ENCODE results near the gene TMEM165.
"Not testable (repeated sequence)": the region's sequence is repeated elsewhere in the genome, so short reads cannot be mapped to it uniquely, and the experiment has no call there.

The TMEM165 gene

GRCh38 chr4:55395529-55396307 lies at the start of gene TMEM165:
Gene TMEM165 (plus strand): TSS chr4:55395957. CDS start chr4:55396190, 233 bp downstream.
- peak; percentile 93 for DNase-seq (ENCODE audit: low spot score)

GRCh38 chr4:55345980-55346850 lies 49.5 kb upstream of the TMEM165 start, which contains the start of gene SRD5A3:
Gene SRD5A3 (plus strand): TSS chr4:55346242. CDS start chr4:55346337, 95 bp downstream.
- peak; percentile 92 for DNase-seq (ENCODE audit: low spot score)

GRCh38 chr4:55346851-55347255 lies 48.9 kb upstream of the TMEM165 start:
- DNase-seq (ENCODE audit: low spot score): no peak

- DNase-seq (ENCODE audit: low spot score): no peak
Measured at GRCh38 chr4:55347610-55348228, 48.0 kb upstream of the TMEM165 start.

- no peak for DNase-seq (ENCODE audit: low spot score)
Measured at GRCh38 chr4:55348466-55348865, 47.3 kb upstream of the TMEM165 start.

GRCh38 chr4:55350870-55351269 lies 44.9 kb upstream of the TMEM165 start:
- not testable (repeated sequence) for DNase-seq (ENCODE audit: low spot score)

GRCh38 chr4:55351824-55352223 lies 43.9 kb upstream of the TMEM165 start:
- DNase-seq (ENCODE audit: low spot score): no peak

- DNase-seq (ENCODE audit: low spot score): no peak
Measured at GRCh38 chr4:55352726-55353125, 43.0 kb upstream of the TMEM165 start.

- DNase-seq (ENCODE audit: low spot score): not testable (repeated sequence)
Measured at GRCh38 chr4:55353228-55353747, 42.5 kb upstream of the TMEM165 start.

GRCh38 chr4:55354648-55355047 lies 41.1 kb upstream of the TMEM165 start:
- DNase-seq (ENCODE audit: low spot score): no peak

GRCh38 chr4:55355555-55355954 lies 40.2 kb upstream of the TMEM165 start:
- no peak for DNase-seq (ENCODE audit: low spot score)

- DNase-seq (ENCODE audit: low spot score): no peak
Measured at GRCh38 chr4:55356991-55357461, 38.7 kb upstream of the TMEM165 start.

GRCh38 chr4:55358246-55358645 lies 37.5 kb upstream of the TMEM165 start:
- no peak for DNase-seq (ENCODE audit: low spot score)

- DNase-seq (ENCODE audit: low spot score): no peak
Measured at GRCh38 chr4:55358668-55359067, 37.1 kb upstream of the TMEM165 start.

GRCh38 chr4:55359397-55359916 lies 36.3 kb upstream of the TMEM165 start:
- DNase-seq (ENCODE audit: low spot score): no peak

- not testable (repeated sequence) for DNase-seq (ENCODE audit: low spot score)
Measured at GRCh38 chr4:55362938-55363337, 32.8 kb upstream of the TMEM165 start.

- no peak for DNase-seq (ENCODE audit: low spot score)
Measured at GRCh38 chr4:55363691-55364351, 31.9 kb upstream of the TMEM165 start.

- DNase-seq (ENCODE audit: low spot score): no peak
Measured at GRCh38 chr4:55364691-55365344, 30.9 kb upstream of the TMEM165 start.

GRCh38 chr4:55365345-55365728 lies 30.4 kb upstream of the TMEM165 start:
- no peak for DNase-seq (ENCODE audit: low spot score)

- DNase-seq (ENCODE audit: low spot score): no peak
Measured at GRCh38 chr4:55366621-55367020, 29.1 kb upstream of the TMEM165 start.

Data from left forelimb (tissue), 1 donor.